GM12878 (cell line): ENCODE measurements around the gene C1QTNF8. TPM values are rescaled to one million over a fixed set of nuclear protein-coding genes. Genes with fewer than 3 reads are reported as not detected.

Experiments used
- ATAC-seq: fragments of 200-7000 bp; cut with Tn5 transposase; 3 replicates; pipeline ENCODE4 v1.9.1; 2020; ENCODE audit warnings: mild to moderate bottlenecking, moderate library complexity
- BruUV-seq: library from RNA; stranded (reverse); fragments of 400-500 nt; replicated peaks from 2 replicates; lab custom pipeline; 2021; lab: Mats Ljungman, UMichigan
- CTCF ChIA-PET: fragments of 300-600 bp; sonication (Branson Sonifier 250); formaldehyde crosslinking; extraction: SDS; loops from one replicate; lab custom pipeline; 2021; ENCODE audit warnings: inconsistent platforms; lab: Yijun Ruan, JAX
- POLR2A ChIA-PET: fragments of 350-600 bp; formaldehyde crosslinking; extraction: SDS; loops from one replicate; lab custom pipeline; 2021; ENCODE audit warnings: inconsistent platforms; lab: Charles Lee
- RAD21 ChIA-PET: fragments of 300-600 bp; sonication (Branson Sonifier 250); formaldehyde crosslinking; loops from one replicate; lab custom pipeline; 2023; ENCODE audit warnings: antibody characterized with exemption; ENCODE audit not compliant: unreplicated experiment; lab: Charles Lee
- SMC1A ChIA-PET: fragments of 300-600 bp; sonication (Branson Sonifier 250); formaldehyde crosslinking; loops from one replicate; lab custom pipeline; 2023; ENCODE audit not compliant: unreplicated experiment, uncharacterized antibody; lab: Charles Lee
- DNase-seq: peaks from one replicate; pipeline ENCODE4 v3.0.0-alpha.2; 2011; ENCODE audit warnings: low read depth, low spot score
- FAIRE-seq: peaks from 3 replicates; lab custom pipeline; 2011; peaks lifted over from hg19 to GRCh38; lab: Jason Lieb, UNC
- H2AFZ ChIP-seq: 2 replicates; pipeline ENCODE4 v1.6.0; 2011; ENCODE audit warnings: low read depth, low read length, control low read depth; ENCODE audit not compliant: control insufficient read depth
- H3K27ac ChIP-seq: 2 replicates; pipeline ENCODE4 v1.5.1; 2011; ENCODE audit warnings: control low read depth; ENCODE audit not compliant: control insufficient read depth, insufficient read depth
- H3K27me3 ChIP-seq, 2 experiments: replicated peaks in 1 of 2; 2 replicates each; pipeline versions ENCODE4 v1.6.0 to v1.6.1; 2011; ENCODE audit warnings: low read length in 1 of 2; ENCODE audit not compliant: control insufficient read depth in 2 of 2, insufficient read depth in 2 of 2
- H3K36me3 ChIP-seq, 2 experiments: 2 replicates each; pipeline ENCODE4 v1.5.1; 2011; ENCODE audit warnings: low read length in 1 of 2; ENCODE audit not compliant: control insufficient read depth in 2 of 2, insufficient read depth in 2 of 2
- H3K4me1 ChIP-seq: 2 replicates; pipeline ENCODE4 v1.6.1; 2011; ENCODE audit warnings: mild to moderate bottlenecking, low read length, moderate library complexity, mixed read lengths; ENCODE audit not compliant: control insufficient read depth, insufficient read depth
- H3K4me2 ChIP-seq: 2 replicates; pipeline ENCODE4 v1.6.0; 2011; ENCODE audit warnings: control low read depth; ENCODE audit not compliant: control insufficient read depth, insufficient read depth
- H3K4me3 ChIP-seq: fragments of 200-600 bp; sonication (generic); 2 replicates; pipeline ENCODE4 v1.5.1; 2016
- H3K79me2 ChIP-seq: 2 replicates; pipeline ENCODE4 v1.6.0; 2011; ENCODE audit warnings: low read length; ENCODE audit not compliant: control insufficient read depth, insufficient read depth
- H3K9ac ChIP-seq: 2 replicates; pipeline ENCODE4 v1.8.0; 2011; ENCODE audit warnings: low read length, control low read depth, mixed read lengths; ENCODE audit not compliant: control insufficient read depth, insufficient read depth
- H3K9me3 ChIP-seq: replicated peaks from 3 replicates; pipeline ENCODE4 v1.5.1; 2011; ENCODE audit warnings: mild to moderate bottlenecking, low read length; ENCODE audit not compliant: control insufficient read depth, insufficient read depth
- H4K20me1 ChIP-seq: 2 replicates; pipeline ENCODE4 v1.6.0; 2011; ENCODE audit not compliant: control insufficient read depth, insufficient read depth
- KDM1A ChIP-seq: fragments of 200-600 bp; sonication (generic); IDR thresholded peaks from 2 replicates; pipeline ENCODE4 v1.6.1; 2016; ENCODE audit warnings: borderline replicate concordance
- MTA2 ChIP-seq: fragments of 450-650 bp; IDR thresholded peaks from 2 replicates; pipeline ENCODE4 v1.6.1; 2016; ENCODE audit warnings: low read depth, mild to moderate bottlenecking, moderate library complexity
- MYC ChIP-seq: IDR thresholded peaks from 2 replicates; pipeline ENCODE4 v1.6.1; 2011; ENCODE audit warnings: mild to moderate bottlenecking, low read length, moderate library complexity, inconsistent platforms; ENCODE audit not compliant: insufficient read depth, insufficient replicate concordance, insufficient read length, severe bottlenecking
- NBN ChIP-seq: fragments of 450-650 bp; IDR thresholded peaks from 2 replicates; pipeline ENCODE4 v1.6.1; 2016
- PML ChIP-seq: IDR thresholded peaks from 2 replicates; pipeline ENCODE4 v1.6.1; 2012; ENCODE audit warnings: low read length, inconsistent platforms
- RBBP5 ChIP-seq: fragments of 200-600 bp; sonication (generic); conservative IDR thresholded peaks from 2 replicates; pipeline ENCODE4 v1.6.1; 2016
- SPI1 ChIP-seq: IDR thresholded peaks from 2 replicates; pipeline ENCODE4 v1.6.1; 2011; ENCODE audit warnings: low read depth, mild to moderate bottlenecking, low read length, moderate library complexity, borderline replicate concordance; ENCODE audit not compliant: insufficient read depth
- USF2 ChIP-seq: IDR thresholded peaks from 2 replicates; pipeline ENCODE4 v1.6.1; 2011; ENCODE audit warnings: low read depth, low read length, improper control_type of control experiment, borderline replicate concordance
- ZBTB4 ChIP-seq: fragments of 450-650 bp; formaldehyde crosslinking; IDR thresholded peaks from 2 replicates; pipeline ENCODE4 v1.4.0; 2022; ENCODE audit warnings: mild to moderate bottlenecking, moderate library complexity
- ZNF24 ChIP-seq: fragments of 450-650 bp; IDR thresholded peaks from 2 replicates; pipeline ENCODE4 v1.6.1; 2017; ENCODE audit warnings: antibody characterized with exemption, mild to moderate bottlenecking
- ZSCAN29 ChIP-seq: fragments of 450-650 bp; IDR thresholded peaks from 2 replicates; pipeline ENCODE4 v1.6.1; 2017; ENCODE audit warnings: mild to moderate bottlenecking, moderate library complexity
- WGBS: methylation state at CpG from one replicate; pipeline ENCODE4 v1.1.6; 2016; ENCODE audit warnings: low lambda C conversion rate; ENCODE audit not compliant: insufficient replicate concordance, insufficient coverage; ENCODE audit errors: missing lambda C conversion rate; 5-methylcytosine and 5-hydroxymethylcytosine counted together
- in situ Hi-C: fragments of 300-500 bp; cut with MboI; formaldehyde crosslinking; loops from 9 replicates; pipeline ENCODE4 v1.14.3; 2018; ENCODE audit warnings: mixed read lengths
- intact Hi-C: fragments of 100-400 bp; cut with micrococcal nuclease; formaldehyde crosslinking; loops from one replicate; pipeline ENCODE4 v1.14.2; 2022; ENCODE audit not compliant: unreplicated experiment
- polyA plus RNA-seq, 11 experiments: library from polyadenylated mRNA; depleted of rRNA in 4 of 11; unstranded in 6 of 11; stranded (reverse) in 5 of 11; fragments of >200 nt; fragmentation: Nextera tagmentation in 4 of 11; fragmentation: Illumina TruSeq in 1 of 11; extraction: Ambion mirVana in 4 of 11; extraction: Trizol in 1 of 11; gene quantifications; 1 replicate in 1 of 11; 2 replicates in 10 of 11; pipeline versions ENCODE4 v1.2.1 to v1.2.3, GENCODE V29; 2011 to 2016; ENCODE audit warnings: inconsistent platforms in 2 of 11, missing spikeins in 2 of 11, low read depth in 1 of 11
- total RNA-seq, 4 experiments: library from RNA; depleted of rRNA in 3 of 4; stranded (reverse); fragments of >200 nt in 3 of 4; fragmentation: Illumina TruSeq in 1 of 4; extraction: Trizol in 1 of 4; gene quantifications; 2 replicates each; pipeline versions ENCODE4 v1.2.1 to v1.2.3, GENCODE V29; 2013 to 2021
- TF ChIP-seq, protein P1 (sequence below): fragments of 450-650 bp; conservative IDR thresholded peaks from 2 replicates; pipeline ENCODE4 v1.6.1; 2017; ENCODE audit warnings: mild to moderate bottlenecking, moderate library complexity

C1QTNF8 gene
- total and polyA plus RNA-seq, 10 of the 15 experiments (the other 5 are each of a cell fraction or from before 2014, with no cell fraction given) = not detected

DNA sequence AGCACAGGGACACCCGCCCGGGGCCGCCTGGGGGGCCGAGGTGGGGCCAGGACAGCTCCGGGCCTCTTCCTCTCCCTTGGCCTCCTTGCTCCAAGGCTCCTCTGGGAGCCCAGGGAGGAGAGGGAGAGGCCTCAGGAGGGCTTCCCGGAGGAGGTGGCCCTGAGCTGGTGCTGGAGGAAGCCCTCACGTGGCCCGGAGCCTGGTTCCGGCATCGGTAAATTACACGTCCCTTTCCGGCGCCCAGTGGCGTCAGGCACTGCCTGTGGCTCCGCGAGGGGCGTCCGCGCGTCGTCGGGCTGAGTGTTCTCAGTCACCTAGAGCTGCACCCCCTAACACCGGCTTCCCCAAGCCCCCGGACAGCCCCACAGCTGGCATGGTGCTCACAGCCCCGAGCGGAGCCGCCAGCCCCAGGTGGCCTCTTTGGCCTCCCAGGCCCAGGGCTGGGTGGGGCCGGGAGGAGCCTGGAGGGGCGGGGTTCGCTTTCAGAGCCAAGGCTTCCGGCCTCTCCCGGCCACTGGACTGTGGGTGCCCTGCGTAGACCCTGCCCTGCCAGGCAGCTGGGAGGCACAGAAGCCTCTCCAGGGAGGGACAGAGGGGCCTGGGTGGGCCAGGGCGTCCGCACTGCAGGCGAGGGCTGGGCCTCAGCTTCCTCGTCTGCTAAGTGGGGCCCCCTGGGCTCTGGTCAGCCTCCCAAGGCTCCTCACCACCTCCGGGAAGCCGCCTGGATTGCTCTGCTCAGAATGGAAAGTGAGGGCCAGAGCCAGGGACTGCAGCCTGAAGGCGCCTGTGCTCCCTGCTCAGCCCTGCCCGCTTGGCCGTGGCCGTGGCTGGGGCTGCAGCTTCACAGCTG is 51.4 kb downstream of the C1QTNF8 start:
- SMC1A ChIA-PET = no interaction called here
- no peaks in the 10 kb centered on the region for H3K4me1 ChIP-seq
- H3K27me3 ChIP-seq = no peaks in the 10 kb centered on the region
- H4K20me1 ChIP-seq = no peaks in the 10 kb centered on the region
- no peak overlapping the region for H2AFZ ChIP-seq
- FAIRE-seq (no peak), DNase-seq (no peak), ATAC-seq (no peak)
- H3K27ac ChIP-seq = no peak overlapping the region
- H3K36me3 ChIP-seq = no peaks in the 10 kb centered on the region
- POLR2A ChIA-PET = no interaction called here
- RAD21 ChIA-PET = no interaction called here
- H3K79me2 ChIP-seq = no peaks in the 10 kb centered on the region
- CTCF ChIA-PET = no interaction called here
- no peak overlapping the region for H3K9ac ChIP-seq
- intact Hi-C loops = no loop called here
- WGBS = 61% methylated on average over 23 of the region's 43 CpGs
- in situ Hi-C loops = no loop called here
- no peak overlapping the region for H3K4me3 ChIP-seq
- no peak for TF ChIP-seq KDM1A
- no peak for TF ChIP-seq NBN
- TF ChIP-seq ZSCAN29 = no peak
- no peak for TF ChIP-seq MYC
- TF ChIP-seq PML = no peak
- TF ChIP-seq MTA2 = no peak
- no peak for TF ChIP-seq RBBP5
- TF ChIP-seq SPI1 = no peak
- TF ChIP-seq, protein P1, sequence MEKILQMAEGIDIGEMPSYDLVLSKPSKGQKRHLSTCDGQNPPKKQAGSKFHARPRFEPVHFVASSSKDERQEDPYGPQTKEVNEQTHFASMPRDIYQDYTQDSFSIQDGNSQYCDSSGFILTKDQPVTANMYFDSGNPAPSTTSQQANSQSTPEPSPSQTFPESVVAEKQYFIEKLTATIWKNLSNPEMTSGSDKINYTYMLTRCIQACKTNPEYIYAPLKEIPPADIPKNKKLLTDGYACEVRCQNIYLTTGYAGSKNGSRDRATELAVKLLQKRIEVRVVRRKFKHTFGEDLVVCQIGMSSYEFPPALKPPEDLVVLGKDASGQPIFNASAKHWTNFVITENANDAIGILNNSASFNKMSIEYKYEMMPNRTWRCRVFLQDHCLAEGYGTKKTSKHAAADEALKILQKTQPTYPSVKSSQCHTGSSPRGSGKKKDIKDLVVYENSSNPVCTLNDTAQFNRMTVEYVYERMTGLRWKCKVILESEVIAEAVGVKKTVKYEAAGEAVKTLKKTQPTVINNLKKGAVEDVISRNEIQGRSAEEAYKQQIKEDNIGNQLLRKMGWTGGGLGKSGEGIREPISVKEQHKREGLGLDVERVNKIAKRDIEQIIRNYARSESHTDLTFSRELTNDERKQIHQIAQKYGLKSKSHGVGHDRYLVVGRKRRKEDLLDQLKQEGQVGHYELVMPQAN = no peak
- TF ChIP-seq ZBTB4 (CRISPR knock-in tag) = no peak
- no peak for TF ChIP-seq USF2
- no peak for TF ChIP-seq ZNF24
- TF ChIP-seq, all 136 proteins: peak for 0
- Histone ChIP-seq H3K4me2 (no peak overlapping the region), H3K9me3 (no peaks in the 10 kb centered on the region)
- no TSS peak for BruUV-seq
